Endothelial cell of umbilical vein (primary cell): ENCODE measurements around the gene TMEM203. TPM values are rescaled to one million over a fixed set of nuclear protein-coding genes. Genes with fewer than 3 reads are reported as not detected.

Experiments used
- BruUV-seq: library from RNA; stranded (reverse); fragments of 400-500 nt; replicated peaks from 2 replicates; lab custom pipeline; 2021; lab: Mats Ljungman, UMichigan
- CTCF ChIA-PET: fragments of 300-600, 350-600 bp; sonication (Branson Sonifier 250); formaldehyde crosslinking; loops from one replicate; lab custom pipeline; 2021; ENCODE audit warnings: antibody characterized with exemption, inconsistent platforms; lab: Charles Lee
- POLR2A ChIA-PET: fragments of 300-600, 350-600 bp; sonication (Branson Sonifier 250); formaldehyde crosslinking; loops from one replicate; lab custom pipeline; 2021; ENCODE audit warnings: antibody characterized with exemption, inconsistent platforms; lab: Charles Lee
- DNase-seq: peaks from one replicate; pipeline ENCODE4 v3.0.0-alpha.2; 2011; ENCODE audit warnings: low read depth, low spot score
- FAIRE-seq: peaks from 2 replicates; lab custom pipeline; 2011; peaks lifted over from hg19 to GRCh38; lab: Jason Lieb, UNC
- H2AFZ ChIP-seq: 2 replicates; pipeline ENCODE4 v1.6.0; 2012; ENCODE audit warnings: low read depth, low read length, control low read depth, inconsistent platforms
- H3K27ac ChIP-seq: 2 replicates; pipeline ENCODE4 v1.5.1; 2011; ENCODE audit warnings: low read depth, mild to moderate bottlenecking, control low read depth, low read length, moderate library complexity; ENCODE audit not compliant: insufficient read depth
- H3K27me3 ChIP-seq, 2 experiments: 2 replicates each; pipeline versions ENCODE4 v1.6.0 to v1.6.1; 2011; ENCODE audit warnings: low read length in 2 of 2, mixed read lengths in 1 of 2; ENCODE audit not compliant: control insufficient read depth in 2 of 2, insufficient read depth in 2 of 2
- H3K36me3 ChIP-seq, 2 experiments: 2 replicates in 1 of 2; 3 replicates in 1 of 2; pipeline ENCODE4 v1.5.1; 2011; ENCODE audit warnings: low read length in 2 of 2, mild to moderate bottlenecking in 1 of 2, moderate library complexity in 1 of 2; ENCODE audit not compliant: control insufficient read depth in 2 of 2, insufficient read depth in 2 of 2; ENCODE audit errors: extremely low read depth in 1 of 2
- H3K4me1 ChIP-seq: 3 replicates; pipeline ENCODE4 v1.5.1; 2011; ENCODE audit warnings: mild to moderate bottlenecking, low read length; ENCODE audit not compliant: control insufficient read depth, insufficient read depth; ENCODE audit errors: extremely low read depth
- H3K4me2 ChIP-seq: 2 replicates; pipeline ENCODE4 v1.6.1; 2011; ENCODE audit warnings: low read length, control low read depth, mixed read lengths; ENCODE audit not compliant: insufficient read depth
- H3K4me3 ChIP-seq, 3 experiments: fragments of 200-600 bp in 1 of 3; sonication (generic), shearing (Covaris generic) in 1 of 3; replicated peaks in 1 of 3; 2 replicates each; pipeline ENCODE4 v1.5.1; 2011 to 2016; ENCODE audit warnings: control low read depth in 3 of 3, low read length in 3 of 3, mild to moderate bottlenecking in 2 of 3, inconsistent platforms in 1 of 3, low read depth in 1 of 3, moderate library complexity in 1 of 3; ENCODE audit not compliant: insufficient read depth in 1 of 3
- H3K79me2 ChIP-seq: 2 replicates; pipeline ENCODE4 v1.6.0; 2012; ENCODE audit warnings: low read length, inconsistent platforms; ENCODE audit not compliant: control insufficient read depth, insufficient read depth
- H3K9ac ChIP-seq: replicated peaks from 2 replicates; pipeline ENCODE3; 2011; ENCODE audit warnings: low read length, control low read depth; ENCODE audit not compliant: insufficient read depth; ENCODE audit errors: extremely low read depth
- H3K9me1 ChIP-seq: replicated peaks from 3 replicates; pipeline ENCODE4 v1.6.0; 2011; ENCODE audit warnings: mild to moderate bottlenecking, low read length; ENCODE audit not compliant: control insufficient read depth, insufficient read depth; ENCODE audit errors: extremely low read depth
- H3K9me3 ChIP-seq: replicated peaks from 2 replicates; pipeline ENCODE4 v1.5.1; 2012; ENCODE audit warnings: low read length, inconsistent platforms; ENCODE audit not compliant: control insufficient read depth, insufficient read depth
- H4K20me1 ChIP-seq: replicated peaks from 2 replicates; pipeline ENCODE3; 2011; ENCODE audit warnings: mild to moderate bottlenecking, low read length; ENCODE audit not compliant: control insufficient read depth, insufficient read depth; ENCODE audit errors: extremely low read depth
- CTCF ChIP-seq, 2 donors: IDR thresholded peaks; 1 replicate in 1 of 2; 2 replicates in 1 of 2; pipeline ENCODE4 v1.5.1; 2011; ENCODE audit warnings: low read length in 2 of 2, mild to moderate bottlenecking in 2 of 2, moderate library complexity in 2 of 2, control low read depth in 1 of 2, inconsistent platforms in 1 of 2, low read depth in 1 of 2; ENCODE audit not compliant: insufficient read depth in 1 of 2; ENCODE audit errors: extremely low read depth in 1 of 2
- EZH2 ChIP-seq: IDR thresholded peaks from 2 replicates; pipeline ENCODE4 v1.6.1; 2012; ENCODE audit warnings: borderline replicate concordance, low read depth, mild to moderate bottlenecking, moderate library complexity, low read length, inconsistent platforms; ENCODE audit not compliant: severe bottlenecking
- FOS ChIP-seq: IDR thresholded peaks from 2 replicates; pipeline ENCODE4 v1.6.1; 2011; ENCODE audit warnings: mild to moderate bottlenecking, low read length, moderate library complexity, borderline replicate concordance; ENCODE audit not compliant: insufficient read depth
- GATA2 ChIP-seq: IDR thresholded peaks from 2 replicates; pipeline ENCODE4 v1.7.0; 2011; ENCODE audit warnings: low read depth, mild to moderate bottlenecking, moderate library complexity, mixed read lengths, low read length; ENCODE audit not compliant: insufficient read length, insufficient read depth
- JUN ChIP-seq: IDR thresholded peaks from 2 replicates; pipeline ENCODE4 v1.6.1; 2011; ENCODE audit warnings: borderline replicate concordance, low read depth; ENCODE audit not compliant: insufficient read length, insufficient read depth
- MAX ChIP-seq: IDR thresholded peaks from 2 replicates; pipeline ENCODE4 v1.6.1; 2011; ENCODE audit not compliant: insufficient read depth, insufficient read length
- MYC ChIP-seq: IDR thresholded peaks from one replicate; pipeline ENCODE4 v1.6.1; 2011; ENCODE audit warnings: mild to moderate bottlenecking, low read depth, low read length
- POLR2A ChIP-seq: IDR thresholded peaks from 2 replicates; pipeline ENCODE4 v1.6.1; 2012; ENCODE audit warnings: low read depth, mild to moderate bottlenecking, control low read depth, low read length
- POLR2AphosphoS5 ChIP-seq: IDR thresholded peaks from 2 replicates; pipeline ENCODE4 v1.6.1; 2012; ENCODE audit warnings: low read depth, mild to moderate bottlenecking, control low read depth, low read length, moderate library complexity; ENCODE audit not compliant: insufficient read depth
- dilution Hi-C: fragments of 300-500 bp; cut with MboI; formaldehyde crosslinking; loops from one replicate; pipeline ENCODE4 v1.15.0; 2019; ENCODE audit warnings: low sequenced_read_pairs; ENCODE audit not compliant: extremely low pct_ligation_motif_present
- intact Hi-C: fragments of 100-400 bp; cut with micrococcal nuclease; formaldehyde crosslinking; loops from one replicate; pipeline ENCODE4 v1.10.0; 2022
- polyA plus RNA-seq, 4 experiments: library from polyadenylated mRNA; depleted of rRNA in 3 of 4; stranded (reverse) in 3 of 4; unstranded in 1 of 4; fragments of >200 nt; gene quantifications; 2 replicates each; pipeline versions ENCODE4 v1.2.1 to v1.2.3, GENCODE V29; 2011 to 2012; ENCODE audit warnings: missing spikeins in 1 of 4
- total RNA-seq: library from RNA; stranded (reverse); gene quantifications from 2 replicates; pipeline ENCODE4 v1.2.3, GENCODE V29; 2021

Gene TMEM203
- total and polyA plus RNA-seq, 2 donors (not counting 3 experiments of a cell fraction or from before 2014, with no cell fraction given), result 29.6 to 39.8 TPM

- Histone ChIP-seq H3K79me2 (peaks cover 18% of the 10 kb centered on the region), H3K4me2 (no peak overlapping the region), H3K9me3 (no peaks in the 10 kb centered on the region), H2AFZ (no peak overlapping the region), H3K36me3 (no peaks in the 10 kb centered on the region), H3K9me1 (no peaks in the 10 kb centered on the region), H3K27me3 (no peaks in the 10 kb centered on the region), H3K4me1 (peaks cover 14% of the 10 kb centered on the region), H3K27ac (no peak overlapping the region), H3K9ac (no peak overlapping the region), H4K20me1 (no peaks in the 10 kb centered on the region), H3K4me3 (no peak overlapping the region)
- dilution Hi-C loops (no loop called here), intact Hi-C loops (no loop called here)
- TF ChIP-seq JUN (no peak), MAX (no peak), POLR2A (no peak), POLR2AphosphoS5 (no peak), FOS (no peak), EZH2 (no peak), GATA2 (no peak), MYC (no peak), CTCF (IDR thresholded peaks at IDR 0.05; ENCODE audit: extremely low read depth in 1 of 2, insufficient read depth in 1 of 2, low read depth in 1 of 2, low read length in 2 of 2) (no peak)
- ChIA-PET POLR2A (interaction anchor here (1.1 to 4.9 kb wide), 2 partner anchors 10 to 24 kb away, joined by 3 to 66 read pairs; partner anchors contain the start of gene TUBB4B), CTCF (interaction anchor here (1.0 to 4.4 kb wide), 3 partner anchors 8 to 224 kb away, joined by 3 to 31 read pairs (median 15); no protein-coding TSS in a partner anchor)
- BruUV-seq, result no TSS peak
- DNase-seq, result no peak
- FAIRE-seq, result no peak
Observed at GRCh38 chr9:137252555-137253506, 47.4 kb upstream of the TMEM203 start.
